HG02884 (cell line): ENCODE results near the gene MKNK1.
"Not testable (repeated sequence)": the region's sequence is repeated elsewhere in the genome, so short reads cannot be mapped to it uniquely, and the experiment has no call there.

Experiments
- ATAC-seq: cut with Tn5 transposase; IDR thresholded peaks from one replicate; pipeline ENCODE4 v1.9.1; 2021; ENCODE audit warnings: mild to moderate bottlenecking, moderate library complexity; ENCODE audit not compliant: unreplicated experiment

Gene MKNK1

GRCh38 chr1:46603858-46604549 lies at the start of gene MKNK1:
MKNK1 (minus strand) TSS chr1:46604268; CDS start chr1:46583327, 20,941 bp downstream.
- peak; percentile 91 for ATAC-seq

GRCh38 chr1:46653405-46653958 lies 49.4 kb upstream of the MKNK1 start:
- no peak for ATAC-seq

GRCh38 chr1:46652321-46653100 lies 48.4 kb upstream of the MKNK1 start:
- no peak for ATAC-seq

GRCh38 chr1:46651152-46651551 lies 47.1 kb upstream of the MKNK1 start:
- not testable (repeated sequence) for ATAC-seq

GRCh38 chr1:46650491-46650890 lies 46.4 kb upstream of the MKNK1 start:
- no peak for ATAC-seq

GRCh38 chr1:46649764-46650163 lies 45.7 kb upstream of the MKNK1 start:
- ATAC-seq = no peak

GRCh38 chr1:46647611-46648010 lies 43.5 kb upstream of the MKNK1 start:
- no peak for ATAC-seq

- ATAC-seq = no peak
Observed at GRCh38 chr1:46646844-46647243, 42.8 kb upstream of the MKNK1 start.

GRCh38 chr1:46646331-46646730 lies 42.3 kb upstream of the MKNK1 start:
- ATAC-seq = no peak

GRCh38 chr1:46645815-46646214 lies 41.7 kb upstream of the MKNK1 start:
- ATAC-seq = no peak

- no peak for ATAC-seq
Observed at GRCh38 chr1:46643368-46643775, 39.3 kb upstream of the MKNK1 start.

GRCh38 chr1:46642115-46642680 lies 38.1 kb upstream of the MKNK1 start:
- ATAC-seq = no peak

GRCh38 chr1:46639547-46639946 lies 35.5 kb upstream of the MKNK1 start:
- ATAC-seq = no peak

GRCh38 chr1:46638921-46639320 lies 34.9 kb upstream of the MKNK1 start:
- ATAC-seq = no peak

- ATAC-seq = no peak
Observed at GRCh38 chr1:46637444-46638083, 33.5 kb upstream of the MKNK1 start.

GRCh38 chr1:46635205-46635604 lies 31.1 kb upstream of the MKNK1 start:
- no peak for ATAC-seq

- no peak for ATAC-seq
Observed at GRCh38 chr1:46630719-46631118, 26.7 kb upstream of the MKNK1 start.

- ATAC-seq = no peak
Observed at GRCh38 chr1:46623743-46624644, 19.9 kb upstream of the MKNK1 start.

GRCh38 chr1:46622344-46622743 lies 18.3 kb upstream of the MKNK1 start:
- no peak for ATAC-seq

- no peak for ATAC-seq
Observed at GRCh38 chr1:46621930-46622329, 17.9 kb upstream of the MKNK1 start.
